GM19324 (cell line): ENCODE data around the gene ATRIP.

Experiments
- ATAC-seq: cut with Tn5 transposase; IDR thresholded peaks from one replicate; pipeline ENCODE4 v1.9.1; 2021; ENCODE audit warnings: mild to moderate bottlenecking, moderate library complexity; ENCODE audit not compliant: unreplicated experiment, low FRiP score

ATRIP gene

GRCh38 chr3:48422681-48423080 is 23.9 kb upstream of the ATRIP start:
- ATAC-seq, result no peak

- no peak for ATAC-seq
Observed at GRCh38 chr3:48423241-48423882, 23.2 kb upstream of the ATRIP start.

GRCh38 chr3:48423883-48424695 is 22.4 kb upstream of the ATRIP start:
- ATAC-seq, result no peak

- ATAC-seq, result no peak
Observed at GRCh38 chr3:48425281-48425812, 21.2 kb upstream of the ATRIP start.

- ATAC-seq, result no peak
Observed at GRCh38 chr3:48426401-48426909, 20.1 kb upstream of the ATRIP start.

GRCh38 chr3:48426944-48427629 is 19.4 kb upstream of the ATRIP start:
- no peak for ATAC-seq

GRCh38 chr3:48427630-48427962 is 18.9 kb upstream of the ATRIP start:
- ATAC-seq, result no peak

- ATAC-seq, result no peak
Observed at GRCh38 chr3:48428088-48428571, 18.4 kb upstream of the ATRIP start.

GRCh38 chr3:48428572-48429316 is 17.8 kb upstream of the ATRIP start:
- ATAC-seq, result peak; percentile 38

- peak; percentile 35 for ATAC-seq
Observed at GRCh38 chr3:48429317-48429959, 17.1 kb upstream of the ATRIP start.

GRCh38 chr3:48429960-48430707 is 16.4 kb upstream of the ATRIP start, which contains the start of gene PLXNB1:
Gene PLXNB1 (minus strand): TSS chr3:48430086. CDS start chr3:48424611, 5,475 bp downstream.
- ATAC-seq, result no peak

GRCh38 chr3:48430708-48431101 is 15.8 kb upstream of the ATRIP start:
- no peak for ATAC-seq

GRCh38 chr3:48431224-48432029 is 15.1 kb upstream of the ATRIP start:
- no peak for ATAC-seq

- ATAC-seq, result no peak
Observed at GRCh38 chr3:48432411-48433371, 13.8 kb upstream of the ATRIP start.

- no peak for ATAC-seq
Observed at GRCh38 chr3:48433472-48434118, 12.9 kb upstream of the ATRIP start.

- ATAC-seq, result no peak
Observed at GRCh38 chr3:48434591-48435222, 11.8 kb upstream of the ATRIP start.
